HFF-Myc (cell line): ENCODE results near the gene OR52M1.

ENCODE experiments used
- DNase-seq: peaks from one replicate; pipeline ENCODE4 v3.0.0-alpha.2; 2011; ENCODE audit warnings: low read depth; ENCODE audit errors: extremely low read depth
- H3K4me3 ChIP-seq: replicated peaks from 2 replicates; pipeline ENCODE4 v1.5.1; 2011; ENCODE audit warnings: low read depth, mild to moderate bottlenecking, control low read depth, low read length
- TF ChIP-seq, protein P1 (sequence below): IDR thresholded peaks from 2 replicates; pipeline ENCODE4 v1.5.1; 2012; ENCODE audit warnings: mild to moderate bottlenecking, low read depth, low read length, control low read depth; ENCODE audit errors: missing control alignments

The OR52M1 gene

DNA sequence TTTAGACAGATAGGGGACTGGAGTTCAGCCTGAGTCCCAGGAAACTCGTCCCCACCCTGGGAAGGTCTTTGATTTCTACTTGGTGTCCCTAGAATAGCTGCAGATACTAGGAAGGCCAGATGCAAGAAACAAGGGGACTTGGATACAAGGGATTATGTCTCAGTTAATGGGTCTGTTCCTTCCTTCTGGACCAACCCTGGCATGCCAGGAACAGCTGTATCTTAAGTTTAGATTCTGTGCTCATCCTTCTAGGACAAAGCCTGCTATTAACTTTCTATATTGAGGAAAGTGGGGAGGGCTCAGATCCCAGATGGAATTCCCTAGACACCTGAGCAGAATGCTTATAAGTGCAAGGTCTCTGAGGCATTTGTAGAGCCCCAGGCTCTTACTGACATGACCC is 3.9 kb upstream of the OR52M1 start:
- TF ChIP-seq, protein P1, sequence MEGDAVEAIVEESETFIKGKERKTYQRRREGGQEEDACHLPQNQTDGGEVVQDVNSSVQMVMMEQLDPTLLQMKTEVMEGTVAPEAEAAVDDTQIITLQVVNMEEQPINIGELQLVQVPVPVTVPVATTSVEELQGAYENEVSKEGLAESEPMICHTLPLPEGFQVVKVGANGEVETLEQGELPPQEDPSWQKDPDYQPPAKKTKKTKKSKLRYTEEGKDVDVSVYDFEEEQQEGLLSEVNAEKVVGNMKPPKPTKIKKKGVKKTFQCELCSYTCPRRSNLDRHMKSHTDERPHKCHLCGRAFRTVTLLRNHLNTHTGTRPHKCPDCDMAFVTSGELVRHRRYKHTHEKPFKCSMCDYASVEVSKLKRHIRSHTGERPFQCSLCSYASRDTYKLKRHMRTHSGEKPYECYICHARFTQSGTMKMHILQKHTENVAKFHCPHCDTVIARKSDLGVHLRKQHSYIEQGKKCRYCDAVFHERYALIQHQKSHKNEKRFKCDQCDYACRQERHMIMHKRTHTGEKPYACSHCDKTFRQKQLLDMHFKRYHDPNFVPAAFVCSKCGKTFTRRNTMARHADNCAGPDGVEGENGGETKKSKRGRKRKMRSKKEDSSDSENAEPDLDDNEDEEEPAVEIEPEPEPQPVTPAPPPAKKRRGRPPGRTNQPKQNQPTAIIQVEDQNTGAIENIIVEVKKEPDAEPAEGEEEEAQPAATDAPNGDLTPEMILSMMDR, result no peak
- H3K4me3 ChIP-seq, result no peak overlapping the region
- DNase-seq, result no peak

DNA sequence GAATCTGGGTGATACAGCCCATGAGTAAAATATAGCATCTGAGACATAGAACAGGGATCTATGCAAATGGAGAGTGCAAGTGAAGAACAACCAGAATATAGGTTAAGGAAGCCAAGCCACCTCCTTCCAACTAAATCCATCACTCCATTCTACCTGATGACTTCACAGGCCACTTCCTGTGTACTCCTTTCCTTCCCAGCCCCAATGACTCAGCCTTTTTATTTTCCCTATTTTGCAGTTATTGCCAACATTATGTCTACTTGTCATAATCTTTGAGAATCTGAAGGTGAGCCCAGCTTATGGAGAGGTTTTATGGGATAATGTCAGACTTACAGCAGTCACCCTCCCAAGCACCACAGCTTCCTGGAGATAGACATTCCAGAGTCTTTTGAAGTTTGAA is 1.4 kb upstream of the OR52M1 start:
- DNase-seq, result no peak
- TF ChIP-seq, protein P1, result no peak
- H3K4me3 ChIP-seq, result no peak overlapping the region

DNA sequence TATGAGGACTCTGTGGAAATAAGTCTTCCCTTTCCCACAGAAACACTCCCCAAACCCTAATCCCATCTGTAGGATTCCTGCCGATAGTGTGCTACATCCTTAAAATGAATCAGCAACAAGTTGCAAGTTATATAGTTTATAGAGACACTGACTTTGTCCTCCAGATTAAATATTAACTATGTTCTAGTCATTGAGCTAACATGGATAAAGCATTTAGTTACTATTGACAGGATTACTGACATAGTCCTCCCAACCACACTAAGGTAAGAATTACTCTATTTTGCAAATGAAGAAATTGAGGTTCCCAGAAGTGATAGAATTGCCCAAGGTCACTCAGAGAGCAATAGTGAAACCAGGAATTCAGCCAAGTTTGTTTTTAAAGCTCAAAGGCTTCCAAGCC is 1.9 kb downstream of the OR52M1 start:
- no peak overlapping the region for H3K4me3 ChIP-seq
- TF ChIP-seq, protein P1, result no peak
- no peak for DNase-seq

DNA sequence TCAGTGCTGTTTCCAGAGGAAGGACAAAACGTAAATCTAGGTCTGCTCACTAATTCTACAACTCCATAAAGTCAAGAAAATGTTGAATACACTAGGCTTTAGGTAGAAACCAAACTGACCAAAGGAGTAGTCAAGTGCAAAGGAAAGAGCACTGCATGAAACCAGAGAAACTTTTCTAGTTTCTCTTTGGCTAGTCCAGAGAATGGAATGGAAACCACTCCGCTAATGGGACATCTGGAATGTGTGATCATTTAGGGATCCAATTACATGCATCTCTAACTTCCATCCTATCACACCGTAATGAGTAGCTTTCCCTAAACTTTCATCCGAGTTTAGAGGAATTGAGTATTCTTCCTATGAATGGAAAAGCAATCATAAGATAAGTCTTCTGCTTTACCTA is 2.4 kb downstream of the OR52M1 start:
- H3K4me3 ChIP-seq, result no peak overlapping the region
- no peak for DNase-seq
- TF ChIP-seq, protein P1, result no peak

DNA sequence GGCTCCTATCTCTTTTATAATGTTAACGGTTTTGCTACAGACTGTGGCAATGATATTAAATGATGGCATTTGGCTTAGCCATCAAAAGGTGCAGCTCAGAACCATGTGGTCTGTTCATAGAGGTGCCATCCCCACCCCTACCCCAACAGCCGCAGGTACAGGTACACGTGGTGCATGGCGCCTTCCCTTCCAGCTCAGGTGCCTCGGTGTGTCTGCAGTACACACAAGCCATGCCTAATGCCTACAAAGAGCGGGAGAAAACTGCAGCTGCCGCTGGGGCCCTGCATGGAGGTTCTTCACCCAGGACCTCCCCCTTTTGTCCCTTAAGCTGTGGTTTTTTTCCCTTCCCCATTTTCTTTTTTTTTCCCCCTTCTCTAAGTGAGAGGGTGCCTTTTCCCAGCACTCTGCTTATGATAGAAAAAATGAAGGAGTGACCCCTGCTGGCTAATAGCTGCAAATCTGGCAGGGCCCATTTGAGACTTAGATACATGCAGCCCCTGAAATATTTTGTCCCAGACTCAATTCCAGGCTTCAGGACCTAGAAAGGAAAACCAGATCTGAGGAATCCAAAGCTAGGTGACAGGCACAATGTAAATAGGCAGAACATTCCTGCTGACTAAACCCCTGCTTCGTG is 6.5 kb downstream of the OR52M1 start:
- no peak for DNase-seq
- H3K4me3 ChIP-seq, result no peak overlapping the region
- TF ChIP-seq, protein P1, result peak; percentile 46

DNA sequence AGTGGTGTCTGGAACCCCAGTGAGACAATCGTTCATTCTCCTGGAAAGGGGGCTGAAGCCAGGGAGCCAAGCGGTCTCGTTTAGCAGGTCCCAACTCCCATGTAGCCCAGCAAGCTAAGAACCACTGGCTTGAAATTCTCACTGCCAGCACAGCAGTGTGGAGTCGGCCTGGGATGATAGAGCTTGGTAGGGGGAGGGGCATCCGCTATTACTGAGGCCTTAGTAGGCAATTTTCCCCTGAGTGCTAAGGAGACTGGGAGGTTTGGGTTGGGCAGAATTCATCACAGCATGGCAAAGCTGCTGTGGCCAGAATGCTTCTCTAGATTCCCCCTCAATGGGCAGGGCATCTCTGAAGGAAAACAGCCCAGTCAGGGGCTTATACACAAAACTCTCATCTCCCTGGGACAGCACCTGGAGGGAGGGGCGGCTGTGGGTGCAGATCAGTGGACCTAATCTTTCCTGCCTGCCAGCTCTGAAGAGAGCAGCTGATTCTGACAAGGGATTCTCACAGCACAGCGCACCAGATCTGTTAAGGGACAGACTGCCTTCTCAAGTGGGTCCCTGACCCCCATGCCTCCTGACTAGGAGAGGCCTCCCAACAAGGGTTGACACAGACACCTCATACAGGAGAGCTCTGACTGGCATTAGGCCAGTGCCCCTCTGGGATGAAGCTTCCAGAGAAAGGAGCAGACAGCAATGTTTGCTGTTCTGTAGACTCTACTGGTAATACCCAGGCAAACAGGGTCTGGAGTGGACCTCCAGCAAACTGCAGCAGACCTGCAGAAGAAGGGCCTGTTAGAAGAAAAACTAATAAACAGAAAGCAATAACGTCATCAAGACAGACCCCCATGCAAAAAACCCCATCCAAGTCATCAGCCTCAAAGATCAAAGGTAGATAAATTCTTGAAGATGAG is 14.8 kb downstream of the OR52M1 start:
- no peak overlapping the region for H3K4me3 ChIP-seq
- no peak for DNase-seq
- TF ChIP-seq, protein P1, result no peak

DNA sequence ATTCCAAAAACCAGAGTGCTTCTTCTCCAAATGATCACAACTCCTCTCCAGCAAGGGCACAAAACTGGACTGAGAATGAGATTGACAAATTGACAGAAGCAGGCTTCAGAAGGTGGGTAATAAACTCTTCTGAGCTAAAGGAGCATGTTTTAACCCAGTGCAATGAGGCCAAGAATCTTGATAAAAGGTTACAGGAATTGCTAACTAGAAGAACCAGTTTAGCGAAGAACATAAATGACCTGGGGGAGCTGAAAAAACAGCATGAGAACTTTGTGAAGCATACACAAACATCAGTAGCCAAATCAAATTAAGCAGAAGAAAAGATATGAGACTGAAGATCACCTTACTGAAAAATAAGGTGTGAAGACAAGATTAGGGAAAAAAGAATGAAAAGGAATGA is 15.5 kb downstream of the OR52M1 start:
- H3K4me3 ChIP-seq, result no peak overlapping the region
- DNase-seq, result no peak
- TF ChIP-seq, protein P1, result no peak
